ENCODE data around the gene FKBP11. TPM values are rescaled to one million over a fixed set of nuclear protein-coding genes. Genes with fewer than 3 reads are reported as not detected.

The FKBP11 gene
- 19.7 TPM for polyA plus RNA-seq (2012; ENCODE audit: insufficient read depth, insufficient read length, low read depth)

DNA sequence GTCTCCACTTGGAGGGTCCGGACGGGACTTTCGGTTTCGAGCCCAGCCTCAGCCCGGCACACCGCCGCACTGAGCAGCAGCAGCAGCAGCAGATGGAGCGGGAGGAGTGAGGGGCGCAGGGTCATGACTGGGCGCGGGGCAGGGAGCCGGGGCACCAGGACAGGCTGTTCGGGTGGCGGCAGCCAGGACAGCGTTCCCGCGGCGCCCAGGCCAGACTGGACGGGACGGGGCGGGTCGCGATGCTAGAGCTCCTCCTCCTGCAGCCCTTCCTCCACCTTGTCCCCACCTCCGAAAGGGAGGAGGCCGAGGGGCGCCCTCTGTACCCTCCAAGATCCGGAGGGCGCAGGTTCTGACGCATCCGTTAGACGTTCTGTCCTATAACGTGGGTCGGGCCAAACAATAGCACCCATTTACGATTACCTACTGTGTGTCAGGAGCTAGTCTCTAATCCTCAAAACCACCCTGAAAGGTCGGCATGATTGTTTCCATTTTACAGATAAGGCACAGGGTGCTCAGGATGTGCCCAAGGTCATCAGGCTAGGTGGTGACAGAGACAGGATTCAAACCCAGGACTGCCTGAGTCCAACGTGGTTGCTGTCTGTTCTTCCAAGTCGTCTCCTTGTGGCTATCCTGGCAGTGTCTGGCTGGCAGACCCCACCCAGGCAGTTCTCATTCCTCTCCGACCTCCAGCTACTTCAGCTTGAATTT is at the start of gene FKBP11:
Gene FKBP11, minus strand, starts transcription at position 189 of the 708 bp plus-strand sequence. Its CDS starts 64 bp downstream, at position 125.
- H3K9me3 ChIP-seq, result no peaks in the 10 kb centered on the region
- H3K4me1 ChIP-seq, result no peaks in the 10 kb centered on the region
- peak within 1 kb of the TSS; percentile 87 for H3K4me3 ChIP-seq (ENCODE audit: low read depth, low read length)
- TF ChIP-seq, protein P1, sequence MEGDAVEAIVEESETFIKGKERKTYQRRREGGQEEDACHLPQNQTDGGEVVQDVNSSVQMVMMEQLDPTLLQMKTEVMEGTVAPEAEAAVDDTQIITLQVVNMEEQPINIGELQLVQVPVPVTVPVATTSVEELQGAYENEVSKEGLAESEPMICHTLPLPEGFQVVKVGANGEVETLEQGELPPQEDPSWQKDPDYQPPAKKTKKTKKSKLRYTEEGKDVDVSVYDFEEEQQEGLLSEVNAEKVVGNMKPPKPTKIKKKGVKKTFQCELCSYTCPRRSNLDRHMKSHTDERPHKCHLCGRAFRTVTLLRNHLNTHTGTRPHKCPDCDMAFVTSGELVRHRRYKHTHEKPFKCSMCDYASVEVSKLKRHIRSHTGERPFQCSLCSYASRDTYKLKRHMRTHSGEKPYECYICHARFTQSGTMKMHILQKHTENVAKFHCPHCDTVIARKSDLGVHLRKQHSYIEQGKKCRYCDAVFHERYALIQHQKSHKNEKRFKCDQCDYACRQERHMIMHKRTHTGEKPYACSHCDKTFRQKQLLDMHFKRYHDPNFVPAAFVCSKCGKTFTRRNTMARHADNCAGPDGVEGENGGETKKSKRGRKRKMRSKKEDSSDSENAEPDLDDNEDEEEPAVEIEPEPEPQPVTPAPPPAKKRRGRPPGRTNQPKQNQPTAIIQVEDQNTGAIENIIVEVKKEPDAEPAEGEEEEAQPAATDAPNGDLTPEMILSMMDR (IDR thresholded peaks at IDR 0.05; ENCODE audit: low read depth, low read length), result no peak
- DNase-seq, result peak; percentile 59
- no peaks in the 10 kb centered on the region for H3K27me3 ChIP-seq
- peaks cover 6% of the 10 kb centered on the region for H3K36me3 ChIP-seq

DNA sequence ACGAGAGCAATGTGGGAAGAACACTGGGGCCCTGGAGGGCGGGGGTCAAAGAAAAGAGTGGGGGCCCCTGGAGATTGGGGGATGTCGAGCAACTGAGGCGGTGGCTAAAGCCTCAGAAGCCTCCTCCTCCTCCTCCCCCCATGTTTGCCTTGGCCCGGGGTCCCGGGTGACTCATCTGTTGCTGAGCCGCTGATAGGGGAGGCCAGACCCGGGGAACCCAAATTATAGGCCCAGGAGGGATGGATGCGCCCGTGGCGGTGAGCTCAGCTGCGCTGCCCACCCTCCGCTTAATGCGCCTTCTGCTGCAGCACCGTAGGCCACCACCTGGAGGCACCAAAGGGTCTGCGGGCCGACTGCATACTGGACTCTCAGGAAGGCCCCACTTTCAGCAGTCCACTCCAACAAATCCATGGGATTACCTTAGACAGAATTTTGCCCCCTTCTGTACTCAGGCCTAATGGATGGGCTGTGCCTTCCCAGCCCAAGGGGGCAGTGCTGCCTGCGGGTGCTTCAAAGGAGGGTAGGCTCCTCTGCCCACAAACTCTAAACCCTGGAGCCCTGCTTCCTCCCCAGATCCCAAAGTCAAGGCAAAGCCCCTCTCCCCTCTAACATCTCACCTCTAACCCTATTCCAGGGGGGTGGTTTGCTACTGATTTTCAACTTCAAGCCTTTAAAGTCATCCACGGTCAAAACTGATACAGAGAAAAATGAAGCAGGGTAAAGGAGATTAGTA is 48.8 kb upstream of the FKBP11 start:
- DNase-seq, result peak; percentile 74
- Histone ChIP-seq H3K36me3 (no peaks in the 10 kb centered on the region), H3K4me3 (ENCODE audit: low read depth, low read length) (no peak overlapping the region), H3K9me3 (no peaks in the 10 kb centered on the region), H3K27me3 (peaks cover 77% of the 10 kb centered on the region), H3K4me1 (peaks cover 2% of the 10 kb centered on the region; the same call in 1 of the 2 replicates)
- TF ChIP-seq, protein P1 (IDR thresholded peaks at IDR 0.05; ENCODE audit: low read depth, low read length), result peak; percentile 53

DNA sequence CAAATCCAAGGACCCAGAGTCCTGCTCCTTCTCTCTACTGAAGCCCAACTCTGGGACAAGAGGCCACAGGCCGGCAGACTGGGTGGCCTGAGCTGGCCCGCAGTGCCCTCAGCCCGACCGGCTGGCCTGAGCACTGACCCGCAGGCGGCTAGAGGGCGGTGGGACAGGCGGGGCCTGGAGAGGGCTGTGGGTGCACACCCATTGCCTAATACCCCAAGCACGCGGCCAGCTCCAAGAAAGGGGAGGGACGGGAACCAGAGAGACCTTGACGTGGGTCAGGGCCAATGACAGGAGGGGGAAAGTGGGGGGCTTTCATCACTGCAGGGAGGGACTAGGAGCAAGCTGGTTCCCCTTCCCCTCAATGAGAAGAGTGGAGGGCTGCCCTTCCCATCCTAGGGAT is 48.2 kb upstream of the FKBP11 start:
- TF ChIP-seq, protein P1 (IDR thresholded peaks at IDR 0.05; ENCODE audit: low read depth, low read length), result no peak

DNA sequence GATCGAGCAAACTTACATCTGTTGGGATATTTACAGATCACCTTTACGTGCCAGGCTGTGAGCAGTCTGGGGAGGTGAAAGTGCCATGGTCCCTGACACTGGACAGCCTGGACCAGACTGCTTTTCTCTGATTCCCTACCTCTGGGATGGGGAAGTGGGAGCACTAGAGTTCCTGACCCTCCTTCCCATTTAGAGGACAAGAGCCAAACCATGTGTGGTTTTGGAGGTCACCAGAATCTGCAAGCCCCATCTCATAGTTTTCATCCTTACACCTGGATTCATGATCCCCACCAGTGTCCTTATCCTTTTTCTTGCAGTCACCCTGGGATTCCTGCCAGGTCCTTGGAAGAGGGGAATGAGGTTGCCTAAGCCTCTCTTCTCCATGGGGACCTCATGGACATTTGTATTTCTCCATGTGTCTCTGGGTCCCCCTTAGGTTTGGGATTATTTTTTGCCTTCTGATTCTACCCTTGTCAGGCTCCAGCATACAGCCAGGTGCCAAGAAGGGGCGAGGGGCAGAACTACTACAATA is 47.7 kb upstream of the FKBP11 start:
- TF ChIP-seq, protein P1 (IDR thresholded peaks at IDR 0.05; ENCODE audit: low read depth, low read length), result no peak
- Histone ChIP-seq H3K27me3 (peaks cover 68% of the 10 kb centered on the region), H3K4me1 (no peaks in the 10 kb centered on the region)

More for the DNA sequence above, 48.2 kb upstream of the FKBP11 start:
- DNase-seq, result no peak
- Histone ChIP-seq H3K4me1 (peaks cover under 1% of the 10 kb centered on the region; the same call in 1 of the 2 replicates), H3K36me3 (no peaks in the 10 kb centered on the region), H3K4me3 (ENCODE audit: low read depth, low read length) (no peak overlapping the region), H3K27me3 (peaks cover 74% of the 10 kb centered on the region), H3K9me3 (no peaks in the 10 kb centered on the region)

DNA sequence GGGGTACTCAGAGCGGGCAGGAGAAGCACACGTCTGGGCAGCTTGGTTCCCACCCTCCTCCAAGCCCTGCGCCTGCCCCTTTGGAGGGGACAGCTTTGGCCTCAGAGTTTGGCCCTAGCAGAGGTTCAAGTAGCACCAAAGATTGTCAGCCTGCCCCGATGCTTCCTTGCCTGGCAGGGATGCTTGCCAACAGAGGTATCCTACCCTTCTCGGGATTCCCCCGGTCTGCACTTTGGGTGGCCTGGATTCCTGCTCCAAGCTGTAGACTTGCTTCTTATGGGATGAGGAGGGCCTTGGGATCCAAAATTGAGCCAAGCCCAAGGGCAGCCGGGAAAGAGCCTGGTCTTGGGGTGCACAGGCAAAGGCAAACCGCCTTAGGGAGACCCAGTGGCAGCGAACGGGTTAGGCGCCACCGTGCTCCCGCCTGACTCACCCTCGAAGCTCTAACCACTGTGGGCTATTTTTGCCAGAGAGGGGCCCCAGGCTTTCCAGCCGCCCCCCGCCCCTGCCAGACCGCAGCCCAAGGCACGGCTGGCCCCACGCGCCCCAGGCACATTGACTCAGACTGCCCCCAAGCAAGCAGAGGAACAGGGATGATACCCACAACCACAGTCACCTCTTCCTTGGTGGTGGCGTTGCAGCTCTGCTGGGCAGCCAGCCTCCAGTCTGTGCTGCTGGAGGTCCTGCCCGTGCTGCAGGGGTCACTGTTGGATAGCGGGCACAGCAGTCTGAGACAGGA is 47.1 kb upstream of the FKBP11 start:
- Histone ChIP-seq H3K27me3 (peaks cover 62% of the 10 kb centered on the region), H3K36me3 (no peaks in the 10 kb centered on the region), H3K4me3 (ENCODE audit: low read depth, low read length) (no peak overlapping the region), H3K9me3 (no peaks in the 10 kb centered on the region), H3K4me1 (no peaks in the 10 kb centered on the region)
- no peak for DNase-seq
- TF ChIP-seq, protein P1 (IDR thresholded peaks at IDR 0.05; ENCODE audit: low read depth, low read length), result peak; percentile 30; the same call in 1 of the 2 replicates

More for the DNA sequence above, 47.7 kb upstream of the FKBP11 start:
- no peaks in the 10 kb centered on the region for H3K9me3 ChIP-seq
- no peak overlapping the region for H3K4me3 ChIP-seq (ENCODE audit: low read depth, low read length)
- no peaks in the 10 kb centered on the region for H3K36me3 ChIP-seq
- DNase-seq, result no peak

All from BE2C (cell line).